C4-2B (cell line): ENCODE measurements around the gene PLEK2.

ENCODE experiments used
- CTCF ChIP-seq: fragments of 450-650 bp; conservative IDR thresholded peaks from 2 replicates; pipeline ENCODE4 v1.5.1; 2017; ENCODE audit warnings: mild to moderate bottlenecking
- ZFX ChIP-seq: fragments of 450-650 bp; IDR thresholded peaks from 2 replicates; pipeline ENCODE4 v1.6.1; 2017

GRCh38 chr14:67426161-67426560 is 14.2 kb upstream of the PLEK2 start:
- TF ChIP-seq CTCF: no peak
- no peak for TF ChIP-seq ZFX
